GM10248 (cell line): ENCODE measurements around the gene CTNNBL1.

Experiments used
- CTCF ChIA-PET: fragments of 300-600 bp; sonication (Branson Sonifier 250); formaldehyde crosslinking; extraction: SDS; loops from one replicate; lab custom pipeline; 2021; ENCODE audit warnings: antibody characterized with exemption; lab: Yijun Ruan, JAX
- POLR2A ChIA-PET: fragments of 350-650 bp; sonication (Branson Sonifier 250); formaldehyde crosslinking; extraction: SDS; loops from one replicate; lab custom pipeline; 2020; ENCODE audit warnings: antibody characterized with exemption; lab: Yijun Ruan, JAX
- DNase-seq: peaks from one replicate; pipeline ENCODE4 v3.0.0; 2012; ENCODE audit errors: extremely low spot score
- TF ChIP-seq, protein P1 (sequence below): IDR thresholded peaks from 2 replicates; pipeline ENCODE4 v1.5.1; 2012; ENCODE audit warnings: mild to moderate bottlenecking, low read depth; ENCODE audit errors: extremely low read depth, missing control alignments, control extremely low read depth

Gene CTNNBL1

GRCh38 chr20:37774156-37774555 lies 80.3 kb downstream of the CTNNBL1 start:
- CTCF ChIA-PET, result interaction anchor here (0.9 to 1.3 kb wide), 7 partner anchors 9 to 448 kb away, joined by 3 to 4 read pairs (median 3); no protein-coding TSS in a partner anchor
- POLR2A ChIA-PET, result no interaction called here
- TF ChIP-seq, protein P1, sequence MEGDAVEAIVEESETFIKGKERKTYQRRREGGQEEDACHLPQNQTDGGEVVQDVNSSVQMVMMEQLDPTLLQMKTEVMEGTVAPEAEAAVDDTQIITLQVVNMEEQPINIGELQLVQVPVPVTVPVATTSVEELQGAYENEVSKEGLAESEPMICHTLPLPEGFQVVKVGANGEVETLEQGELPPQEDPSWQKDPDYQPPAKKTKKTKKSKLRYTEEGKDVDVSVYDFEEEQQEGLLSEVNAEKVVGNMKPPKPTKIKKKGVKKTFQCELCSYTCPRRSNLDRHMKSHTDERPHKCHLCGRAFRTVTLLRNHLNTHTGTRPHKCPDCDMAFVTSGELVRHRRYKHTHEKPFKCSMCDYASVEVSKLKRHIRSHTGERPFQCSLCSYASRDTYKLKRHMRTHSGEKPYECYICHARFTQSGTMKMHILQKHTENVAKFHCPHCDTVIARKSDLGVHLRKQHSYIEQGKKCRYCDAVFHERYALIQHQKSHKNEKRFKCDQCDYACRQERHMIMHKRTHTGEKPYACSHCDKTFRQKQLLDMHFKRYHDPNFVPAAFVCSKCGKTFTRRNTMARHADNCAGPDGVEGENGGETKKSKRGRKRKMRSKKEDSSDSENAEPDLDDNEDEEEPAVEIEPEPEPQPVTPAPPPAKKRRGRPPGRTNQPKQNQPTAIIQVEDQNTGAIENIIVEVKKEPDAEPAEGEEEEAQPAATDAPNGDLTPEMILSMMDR, result no peak
- no peak for DNase-seq

DNA sequence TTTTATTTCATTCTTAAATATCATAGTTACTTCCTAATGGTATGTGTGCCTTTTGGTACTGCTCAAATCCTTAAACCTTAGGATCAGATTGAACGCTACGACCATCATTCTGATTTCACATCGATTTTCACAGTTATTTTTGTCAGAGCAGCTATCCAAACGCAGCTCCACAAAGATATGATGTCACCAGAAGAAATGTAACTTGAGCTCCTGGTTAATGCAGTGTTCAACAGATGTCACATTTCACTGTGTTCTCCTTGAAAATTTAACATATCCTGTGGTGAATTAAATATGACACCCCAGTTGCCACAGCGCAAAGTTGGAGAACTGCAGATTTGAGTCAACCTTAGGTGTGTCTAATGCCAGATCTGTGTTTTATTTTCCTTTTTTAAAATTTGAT lies 81.4 kb downstream of the CTNNBL1 start:
- ChIA-PET CTCF (interaction anchor here (0.9 to 1.3 kb wide), 4 partner anchors 10 to 447 kb away, joined by 3 to 4 read pairs (median 4); no protein-coding TSS in a partner anchor), POLR2A (no interaction called here)
- TF ChIP-seq, protein P1, result no peak
- no peak for DNase-seq

- TF ChIP-seq, protein P1, result no peak
- ChIA-PET POLR2A (no interaction called here), CTCF (no interaction called here)
- no peak for DNase-seq
Observed at GRCh38 chr20:37776049-37776448, 82.2 kb downstream of the CTNNBL1 start.

DNA sequence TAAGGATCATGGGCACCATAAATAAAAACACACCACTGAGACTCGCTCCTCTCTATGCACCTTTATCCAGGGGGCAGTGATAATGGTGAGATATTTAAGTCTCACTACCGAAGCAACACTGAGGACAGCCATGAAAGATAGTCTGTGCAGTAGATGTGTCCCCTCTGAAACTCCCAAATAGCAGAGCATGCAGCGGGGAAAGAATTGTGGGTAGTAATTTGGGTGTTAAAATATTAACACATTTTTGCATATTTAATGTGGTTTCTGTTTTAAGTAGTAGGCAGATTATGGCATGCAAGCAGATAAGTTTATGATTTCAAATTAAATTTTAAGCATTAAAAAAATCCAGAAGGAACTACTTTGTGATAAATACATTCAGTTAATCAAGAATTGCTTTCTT lies 82.7 kb downstream of the CTNNBL1 start:
- CTCF ChIA-PET, result no interaction called here
- POLR2A ChIA-PET, result no interaction called here
- TF ChIP-seq, protein P1, result no peak
- DNase-seq, result no peak

DNA sequence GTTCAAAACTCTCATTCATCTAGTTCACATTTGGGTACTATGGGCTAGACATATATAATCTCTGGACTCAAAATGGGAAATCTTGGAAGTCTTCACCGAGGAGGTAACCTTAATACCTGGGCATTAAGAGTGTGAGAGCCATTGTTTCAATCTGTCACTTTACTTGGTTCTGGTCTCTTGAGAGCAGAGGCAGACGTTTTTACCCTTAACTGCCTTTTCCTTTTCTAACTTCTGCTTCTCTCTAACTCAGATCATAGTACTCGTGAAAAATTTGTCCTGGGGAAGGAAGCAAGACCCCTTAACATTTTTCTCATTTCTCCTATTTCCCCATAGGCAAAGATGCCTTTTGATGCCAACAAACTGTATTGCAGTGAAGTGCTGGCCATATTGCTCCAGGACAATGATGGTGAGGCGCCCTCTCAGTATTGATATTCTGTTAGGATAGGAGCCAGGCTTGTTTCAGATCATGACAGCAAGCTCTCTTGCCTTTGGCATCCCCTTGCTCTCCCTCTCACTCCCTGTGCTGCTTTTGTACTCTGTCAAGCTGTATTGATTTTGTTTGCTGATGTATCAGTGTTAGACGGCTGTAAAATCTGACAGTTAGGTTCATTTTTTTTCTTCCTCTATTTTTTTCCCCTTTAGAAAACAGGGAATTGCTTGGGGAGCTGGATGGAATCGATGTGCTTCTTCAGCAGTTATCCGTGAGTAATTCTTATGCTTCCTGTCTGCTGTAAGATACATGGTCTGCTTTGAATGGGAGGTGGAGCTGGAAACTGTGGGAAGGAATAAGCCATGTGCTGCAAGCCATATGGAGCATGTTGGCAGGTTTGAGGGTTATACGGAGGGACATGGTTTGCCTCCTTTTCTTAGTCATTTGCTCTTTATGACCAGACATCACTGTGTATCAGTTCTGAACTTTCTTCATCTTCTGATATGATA lies 83.5 kb downstream of the CTNNBL1 start:
- CTCF ChIA-PET, result interaction anchor here (1.3 to 1.8 kb wide), 4 partner anchors 11 to 49 kb away, joined by 4 to 6 read pairs (median 5); no protein-coding TSS in a partner anchor
- POLR2A ChIA-PET, result no interaction called here
- TF ChIP-seq, protein P1, result no peak
- no peak for DNase-seq

DNA sequence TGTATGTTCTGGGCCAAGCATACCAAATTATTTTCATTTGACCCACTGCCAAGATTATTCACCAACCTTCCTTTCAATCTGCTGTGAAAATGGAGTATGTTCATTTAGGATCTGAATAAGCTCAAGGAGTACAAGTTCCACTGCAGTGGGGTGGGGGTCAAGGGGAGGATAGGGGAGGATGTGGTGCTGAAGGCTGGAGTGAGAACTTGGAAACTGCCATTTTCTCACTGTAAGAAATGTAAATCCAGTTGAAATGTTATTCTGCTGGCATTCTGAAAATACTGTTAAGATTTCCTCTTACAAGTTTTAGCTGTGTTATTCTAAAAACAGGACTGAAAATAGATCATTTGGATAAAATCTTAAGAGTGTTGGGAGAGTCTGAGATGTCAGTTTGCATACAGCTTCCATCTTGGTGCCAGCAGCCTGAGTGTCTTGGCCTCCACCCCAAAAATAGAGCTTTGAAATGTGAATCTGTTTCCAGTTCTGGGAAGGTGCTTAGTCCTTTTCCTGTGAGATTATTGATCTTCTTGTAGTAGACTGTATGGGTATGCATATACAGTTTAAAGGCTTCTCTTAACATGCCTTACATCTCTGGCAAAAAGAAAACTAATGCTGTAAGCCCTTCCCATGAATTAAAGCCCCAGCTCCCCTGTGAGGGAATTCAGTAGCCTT lies 84.3 kb downstream of the CTNNBL1 start:
- POLR2A ChIA-PET, result no interaction called here
- TF ChIP-seq, protein P1, result no peak
- CTCF ChIA-PET, result interaction anchor here (1.3 to 1.8 kb wide), 5 partner anchors 10 to 50 kb away, joined by 3 to 6 read pairs (median 4); no protein-coding TSS in a partner anchor
- no peak for DNase-seq
